Measurements from ENCODE around the gene PJA2. TPM values are rescaled to one million over a fixed set of nuclear protein-coding genes. Genes with fewer than 3 reads are reported as not detected.

Gene PJA2
- total and polyA plus RNA-seq, 4 donors: 23.6 to 69.2 (median 42.8) TPM

- DNase-seq (ENCODE audit: low spot score): no peak
- Histone ChIP-seq H3K9ac (ENCODE audit: low read depth in 1 of 2, low read length in 2 of 2) (no peak overlapping the region), H3K27me3 (ENCODE audit: control insufficient read depth in 4 of 4, insufficient read depth in 4 of 4, low read length in 3 of 4) (no peaks in the 10 kb centered on the region), H3K4me1 (ENCODE audit: control insufficient read depth in 4 of 4, insufficient read depth in 4 of 4, low read length in 3 of 4) (no peaks in the 10 kb centered on the region), H3K27ac (ENCODE audit: low read depth in 1 of 2, low read length in 2 of 2) (no peak overlapping the region), H3K4me3 (ENCODE audit: low read depth in 1 of 3, low read length in 3 of 3) (no peak overlapping the region), H3K9me3 (ENCODE audit: control insufficient read depth in 4 of 4, low read length in 3 of 4) (no peaks in the 10 kb centered on the region), H3K36me3 (ENCODE audit: control insufficient read depth in 4 of 4, insufficient read depth in 3 of 4, low read depth in 1 of 4, low read length in 3 of 4) (peaks cover 1 to 28% (median 24%) of the 10 kb centered on the region in 4 donors)
- no peak for TF ChIP-seq TAF1 (conservative IDR thresholded peaks at IDR 0.05)
- no peak for TF ChIP-seq RAD21 (IDR thresholded peaks at IDR 0.05)
- no peak for TF ChIP-seq RXRA (IDR thresholded peaks at IDR 0.05)
- no peak for TF ChIP-seq FOXA2 (IDR thresholded peaks at IDR 0.05)
- no peak for TF ChIP-seq NR2F2 (IDR thresholded peaks at IDR 0.05)
- TF ChIP-seq ZBTB33 (IDR thresholded peaks at IDR 0.05): no peak
- TF ChIP-seq REST (IDR thresholded peaks at IDR 0.05): no peak
- no peak for TF ChIP-seq FOXA1 (IDR thresholded peaks at IDR 0.05)
- no peak for TF ChIP-seq YY1 (IDR thresholded peaks at IDR 0.05)
- WGBS: 93% methylated on average over 2 of the region's 2 CpGs
Measured at GRCh38 chr5:109357807-109358206, 52.0 kb downstream of the PJA2 start.

DNA sequence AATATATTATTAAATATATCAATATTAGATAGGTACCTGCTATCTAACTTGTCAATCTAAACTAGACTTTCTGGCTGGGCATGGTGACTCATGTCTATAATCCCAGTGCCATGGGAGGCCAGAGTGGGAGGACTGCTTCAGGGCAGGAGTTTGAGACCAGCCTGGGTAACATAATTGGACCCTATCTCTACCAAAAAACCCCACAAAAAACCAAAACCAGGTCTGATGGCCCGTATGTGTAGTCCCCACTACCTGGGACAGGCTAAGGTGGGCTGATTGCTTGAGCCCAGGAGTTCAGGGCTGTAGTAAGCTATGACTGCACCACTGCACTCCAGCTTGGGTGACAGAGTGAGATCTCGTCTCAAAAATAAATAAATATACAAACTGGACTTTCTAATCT lies 55.0 kb downstream of the PJA2 start:
- Histone ChIP-seq H3K9me3 (ENCODE audit: control insufficient read depth in 4 of 4, low read length in 3 of 4) (no peaks in the 10 kb centered on the region), H3K27me3 (ENCODE audit: control insufficient read depth in 4 of 4, insufficient read depth in 4 of 4, low read length in 3 of 4) (no peaks in the 10 kb centered on the region), H3K36me3 (ENCODE audit: control insufficient read depth in 4 of 4, insufficient read depth in 3 of 4, low read depth in 1 of 4, low read length in 3 of 4) (peaks cover 1 to 20% (median 15%) of the 10 kb centered on the region in 4 donors), H3K27ac (ENCODE audit: low read depth in 1 of 2, low read length in 2 of 2) (no peak overlapping the region), H3K9ac (ENCODE audit: low read depth in 1 of 2, low read length in 2 of 2) (no peak overlapping the region), H3K4me1 (ENCODE audit: control insufficient read depth in 4 of 4, insufficient read depth in 4 of 4, low read length in 3 of 4) (peaks cover 0 to 1% (median 0%) of the 10 kb centered on the region in 4 donors), H3K4me3 (ENCODE audit: low read depth in 1 of 3, low read length in 3 of 3) (no peak overlapping the region)
- TF ChIP-seq CTCF (IDR thresholded peaks at IDR 0.05; ENCODE audit: low read depth, low read length, missing input control) (no peak), HNF4A (conservative IDR thresholded peaks at IDR 0.05) (no peak)
- TF ChIP-seq, protein P1, sequence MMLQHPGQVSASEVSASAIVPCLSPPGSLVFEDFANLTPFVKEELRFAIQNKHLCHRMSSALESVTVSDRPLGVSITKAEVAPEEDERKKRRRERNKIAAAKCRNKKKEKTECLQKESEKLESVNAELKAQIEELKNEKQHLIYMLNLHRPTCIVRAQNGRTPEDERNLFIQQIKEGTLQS (IDR thresholded peaks at IDR 0.05): no peak
- 94% methylated on average over 2 of the region's 2 CpGs for WGBS
- no peak for DNase-seq (ENCODE audit: low spot score)
